Measurements from ENCODE around the gene ZFX. TPM values are rescaled to one million over a fixed set of nuclear protein-coding genes. Genes with fewer than 3 reads are reported as not detected.

The ZFX gene
- total RNA-seq, 4 donors from 2014 or later = 19.2 to 88.0 (median 49.5) TPM

DNA sequence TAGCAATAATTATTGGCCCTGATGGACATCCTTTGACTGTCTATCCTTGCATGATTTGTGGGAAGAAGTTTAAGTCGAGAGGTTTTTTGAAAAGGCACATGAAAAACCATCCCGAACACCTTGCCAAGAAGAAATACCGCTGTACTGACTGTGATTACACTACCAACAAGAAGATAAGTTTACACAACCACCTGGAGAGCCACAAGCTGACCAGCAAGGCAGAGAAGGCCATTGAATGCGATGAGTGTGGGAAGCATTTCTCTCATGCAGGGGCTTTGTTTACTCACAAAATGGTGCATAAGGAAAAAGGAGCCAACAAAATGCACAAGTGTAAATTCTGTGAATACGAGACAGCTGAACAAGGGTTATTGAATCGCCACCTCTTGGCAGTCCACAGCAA, 60.7 kb downstream of the ZFX start:
- intact Hi-C loops (cut with DNase I) = no loop called here
- 81 to 93% methylated on average over 6 of the region's 6 CpGs for WGBS, 2 donors

DNA sequence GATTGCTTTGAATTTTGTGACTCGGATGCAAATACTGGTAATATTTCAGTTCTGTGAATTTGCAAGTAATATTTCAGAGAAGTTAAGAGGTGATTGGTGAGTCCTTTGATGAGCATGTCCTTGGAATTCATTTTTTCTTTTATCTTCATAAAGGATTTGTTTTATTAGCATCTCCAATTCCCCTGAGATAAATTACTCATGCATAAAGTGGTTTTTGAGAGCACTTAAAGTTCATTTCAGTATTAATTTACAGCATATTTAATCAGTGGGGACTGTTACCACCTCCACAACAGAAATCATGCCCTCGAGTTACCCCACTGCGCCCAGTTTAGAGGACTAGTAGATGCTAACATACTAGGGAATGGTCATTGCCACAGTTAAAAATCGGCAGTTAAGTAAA, 65.0 kb downstream of the ZFX start:
- Histone ChIP-seq H3K4me1 (peaks cover 0 to 13% (median 5%) of the 10 kb centered on the region in 3 donors), H3K27me3 (no peaks in the 10 kb centered on the region), H3K27ac (peak overlapping the region in 1 of 4 donors; percentile 16), H3K9me3 (no peaks in the 10 kb centered on the region), H3K4me3 (no peak overlapping the region), H3K36me3 (peaks cover 19 to 37% (median 21%) of the 10 kb centered on the region in 3 donors)
- intact Hi-C loops (cut with DNase I) = no loop called here
- DNase-seq = no peak
- 83 to 88% methylated on average over 4 of the region's 4 CpGs for WGBS, 2 donors
- TF ChIP-seq, protein P1, sequence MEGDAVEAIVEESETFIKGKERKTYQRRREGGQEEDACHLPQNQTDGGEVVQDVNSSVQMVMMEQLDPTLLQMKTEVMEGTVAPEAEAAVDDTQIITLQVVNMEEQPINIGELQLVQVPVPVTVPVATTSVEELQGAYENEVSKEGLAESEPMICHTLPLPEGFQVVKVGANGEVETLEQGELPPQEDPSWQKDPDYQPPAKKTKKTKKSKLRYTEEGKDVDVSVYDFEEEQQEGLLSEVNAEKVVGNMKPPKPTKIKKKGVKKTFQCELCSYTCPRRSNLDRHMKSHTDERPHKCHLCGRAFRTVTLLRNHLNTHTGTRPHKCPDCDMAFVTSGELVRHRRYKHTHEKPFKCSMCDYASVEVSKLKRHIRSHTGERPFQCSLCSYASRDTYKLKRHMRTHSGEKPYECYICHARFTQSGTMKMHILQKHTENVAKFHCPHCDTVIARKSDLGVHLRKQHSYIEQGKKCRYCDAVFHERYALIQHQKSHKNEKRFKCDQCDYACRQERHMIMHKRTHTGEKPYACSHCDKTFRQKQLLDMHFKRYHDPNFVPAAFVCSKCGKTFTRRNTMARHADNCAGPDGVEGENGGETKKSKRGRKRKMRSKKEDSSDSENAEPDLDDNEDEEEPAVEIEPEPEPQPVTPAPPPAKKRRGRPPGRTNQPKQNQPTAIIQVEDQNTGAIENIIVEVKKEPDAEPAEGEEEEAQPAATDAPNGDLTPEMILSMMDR (IDR thresholded peaks at IDR 0.05) = no peak

More for the DNA sequence above, 60.7 kb downstream of the ZFX start:
- Histone ChIP-seq H3K4me3 (no peak overlapping the region), H3K27ac (no peak overlapping the region), H3K27me3 (no peaks in the 10 kb centered on the region), H3K36me3 (peaks cover 20 to 64% (median 21%) of the 10 kb centered on the region in 3 donors), H3K4me1 (peaks cover 0 to 5% (median 1%) of the 10 kb centered on the region in 3 donors), H3K9me3 (no peaks in the 10 kb centered on the region)
- TF ChIP-seq POLR2A (IDR thresholded peaks at IDR 0.05) = no peak
- TF ChIP-seq, protein P1 (IDR thresholded peaks at IDR 0.05) = no peak
- DNase-seq = no peak

DNA sequence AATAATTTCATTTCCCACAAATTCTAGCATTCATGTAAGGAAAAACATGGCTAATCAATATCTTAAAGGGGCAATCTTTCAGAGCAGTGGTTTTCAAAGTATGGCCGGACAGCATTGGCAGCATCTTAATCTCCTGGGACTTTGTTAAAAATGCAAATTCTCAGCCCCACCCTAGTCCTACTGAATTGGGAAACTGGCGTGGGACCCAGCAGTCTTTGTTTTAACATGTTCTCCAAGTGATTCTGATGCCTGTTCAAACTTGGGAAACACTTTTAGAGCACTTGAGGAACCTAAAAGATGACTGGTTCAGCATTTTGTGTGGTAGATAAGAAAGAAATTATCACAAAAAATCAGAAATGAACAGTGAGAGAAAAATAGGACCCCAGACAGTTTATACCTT, 65.7 kb downstream of the ZFX start:
- Histone ChIP-seq H3K27me3 (no peaks in the 10 kb centered on the region), H3K27ac (no peak overlapping the region), H3K9me3 (no peaks in the 10 kb centered on the region), H3K36me3 (peaks cover 13 to 30% (median 16%) of the 10 kb centered on the region in 3 donors), H3K4me1 (peaks cover 0 to 13% (median 5%) of the 10 kb centered on the region in 3 donors), H3K4me3 (no peak overlapping the region)
- intact Hi-C loops (cut with DNase I) = no loop called here
- WGBS, 2 donors = 32 to 61% methylated on average over 2 of the region's 2 CpGs
- DNase-seq = no peak
- TF ChIP-seq, protein P1 (IDR thresholded peaks at IDR 0.05) = no peak
- no peak for TF ChIP-seq POLR2A (IDR thresholded peaks at IDR 0.05)

DNA sequence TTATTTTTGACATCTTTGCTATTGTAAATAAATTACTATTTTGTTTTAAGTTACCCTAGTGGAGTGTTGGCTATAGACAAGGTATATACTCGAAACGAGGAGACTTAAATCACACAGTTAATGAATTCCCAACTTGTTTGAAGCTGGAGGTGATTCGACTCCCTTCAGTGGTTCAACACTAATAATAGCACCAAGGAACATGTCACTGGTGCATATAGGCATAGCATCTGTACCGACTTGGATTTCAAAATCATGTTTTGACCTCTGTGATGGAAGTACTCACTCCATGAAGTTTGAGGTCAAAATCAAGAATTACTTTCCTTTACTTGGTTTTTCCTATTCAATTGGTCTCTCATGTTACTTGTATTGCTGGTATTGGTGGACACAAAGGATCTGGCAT, 66.5 kb downstream of the ZFX start:
- Histone ChIP-seq H3K4me3 (no peak overlapping the region), H3K27ac (no peak overlapping the region), H3K36me3 (peaks cover 6 to 23% (median 8%) of the 10 kb centered on the region in 3 donors), H3K9me3 (no peaks in the 10 kb centered on the region), H3K27me3 (no peaks in the 10 kb centered on the region), H3K4me1 (peaks cover 0 to 13% (median 5%) of the 10 kb centered on the region in 3 donors)
- 71 to 100% methylated on average over 3 to 4 of the region's 4 CpGs for WGBS, 2 donors
- TF ChIP-seq, protein P1 (IDR thresholded peaks at IDR 0.05) = no peak
- no peak for TF ChIP-seq POLR2A (IDR thresholded peaks at IDR 0.05)
- intact Hi-C loops (cut with DNase I) = no loop called here
- no peak for DNase-seq

DNA sequence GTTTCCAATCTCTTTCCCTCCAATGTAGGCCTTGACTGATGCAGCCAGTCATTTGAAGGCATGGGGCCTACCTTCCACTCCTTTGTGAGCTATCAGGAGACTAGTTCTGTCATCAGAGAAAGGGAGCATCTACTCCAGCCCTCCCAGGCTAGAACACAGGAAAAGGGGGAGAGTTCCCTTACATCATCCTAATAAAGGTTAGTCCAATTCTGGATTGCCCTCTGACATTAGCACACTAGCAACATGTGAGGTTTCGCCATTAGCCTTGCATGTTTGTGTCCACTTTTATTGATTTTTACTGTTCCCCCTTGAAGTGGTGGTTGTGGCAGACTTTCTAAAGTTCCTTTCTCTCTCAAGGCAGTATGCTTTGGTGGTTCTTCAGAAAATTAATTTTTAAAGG, 67.3 kb downstream of the ZFX start:
- peaks cover 2 to 15% (median 5%) of the 10 kb centered on the region in 3 donors for H3K36me3 ChIP-seq
- intact Hi-C loops (cut with DNase I) = no loop called here
- TF ChIP-seq POLR2A (IDR thresholded peaks at IDR 0.05) = no peak
- TF ChIP-seq, protein P1 (IDR thresholded peaks at IDR 0.05) = no peak
- H3K4me1 ChIP-seq = peaks cover 0 to 13% (median 5%) of the 10 kb centered on the region in 3 donors
- 93 to 100% methylated on average over 1 of the region's 1 CpG for WGBS, 2 donors
- no peak for DNase-seq
- H3K4me3 ChIP-seq = no peak overlapping the region
- no peaks in the 10 kb centered on the region for H3K27me3 ChIP-seq
- H3K27ac ChIP-seq = no peak overlapping the region
- no peaks in the 10 kb centered on the region for H3K9me3 ChIP-seq
